ENCODE data around the gene SNAPC1. TPM values are rescaled to one million over a fixed set of nuclear protein-coding genes. Genes with fewer than 3 reads are reported as not detected.

SNAPC1 gene
- total and polyA plus RNA-seq, 2 of the 13 experiments (the other 11 are each of a cell fraction or from before 2014, with no cell fraction given): 2.6 to 8.5 TPM

GRCh38 chr14:61761959-61762786 lies at the start of gene SNAPC1 (continued):
- TF ChIP-seq ZNF841 (CRISPR knock-in tag; IDR thresholded peaks at IDR 0.05; ENCODE audit: borderline replicate concordance) (no peak), PCBP2 (optimal IDR thresholded peaks at IDR 0.05; ENCODE audit: low read depth, low read length, poor library complexity, severe bottlenecking) (no peak), AFF4 (CRISPR knock-in tag; IDR thresholded peaks at IDR 0.05) (no peak), RXRA (CRISPR knock-in tag; IDR thresholded peaks at IDR 0.05) (no peak), SRF (IDR thresholded peaks at IDR 0.05; ENCODE audit: low read depth, low read length) (peak; percentile 3; the same call in 1 of the 2 replicates), ZNF563 (CRISPR knock-in tag; IDR thresholded peaks at IDR 0.05) (peak; percentile 98), KDM1A (CRISPR knock-in tag; IDR thresholded peaks at IDR 0.05) (no peak), ZNF780A (CRISPR knock-in tag; IDR thresholded peaks at IDR 0.05) (no peak), CENPBD1 (CRISPR knock-in tag; IDR thresholded peaks at IDR 0.05; ENCODE audit: borderline replicate concordance, low read depth) (no peak), ZMYM4 (CRISPR knock-in tag; IDR thresholded peaks at IDR 0.05) (peak; percentile 88), ZNF33B (CRISPR knock-in tag; IDR thresholded peaks at IDR 0.05) (0 out of 2 replicates have a peak, but pooled peaks have one; percentile 29), CTCF (CRISPR knock-in tag; IDR thresholded peaks at IDR 0.05) (no peak), ZUFSP (CRISPR knock-in tag; IDR thresholded peaks at IDR 0.05; ENCODE audit: borderline replicate concordance) (no peak), DMAP1 (CRISPR knock-in tag; IDR thresholded peaks at IDR 0.05) (peak; percentile 65; the same call in 1 of the 2 replicates), MTF1 (CRISPR knock-in tag; IDR thresholded peaks at IDR 0.05) (no peak), HOXA9 (CRISPR knock-in tag; IDR thresholded peaks at IDR 0.05; ENCODE audit: borderline replicate concordance) (no peak), SUZ12 (IDR thresholded peaks at IDR 0.05; ENCODE audit: low read depth, low read length) (no peak), ZMAT3 (CRISPR knock-in tag; conservative IDR thresholded peaks at IDR 0.05) (peak; percentile 62), PHF8 (CRISPR knock-in tag; IDR thresholded peaks at IDR 0.05) (peak; percentile 62), ZFY (CRISPR knock-in tag; IDR thresholded peaks at IDR 0.05) (no peak; the same call in 1 of the 2 replicates), ZNF572 (CRISPR knock-in tag; IDR thresholded peaks at IDR 0.05) (no peak), ZNF431 (CRISPR knock-in tag; IDR thresholded peaks at IDR 0.05; ENCODE audit: borderline replicate concordance, low read depth) (no peak), ZNF772 (CRISPR knock-in tag; IDR thresholded peaks at IDR 0.05) (no peak), ZNF17 (CRISPR knock-in tag; IDR thresholded peaks at IDR 0.05) (no peak)
